ENCODE results near the gene COIL.
A peak's percentile ranks its signal among the peaks of the same experiment; 100 is the strongest.

COIL gene

GRCh38 chr17:56917559-56918296, 43.1 kb downstream of the COIL start:
- Histone ChIP-seq H3K4me1 (ENCODE audit: control insufficient read depth, insufficient read depth, low read length) (peaks cover 13% of the 10 kb centered on the region), H3K27me3 (ENCODE audit: control insufficient read depth, insufficient read depth, low read length) (peaks cover 29% of the 10 kb centered on the region), H3K27ac (ENCODE audit: low read depth, low read length) (no peak overlapping the region)

GRCh38 chr17:56914581-56915273, 46.1 kb downstream of the COIL start:
- peaks cover 19% of the 10 kb centered on the region for H3K4me1 ChIP-seq (ENCODE audit: control insufficient read depth, insufficient read depth, low read length)
- H3K9me3 ChIP-seq (ENCODE audit: control insufficient read depth, insufficient read depth, low read depth, low read length): no peaks in the 10 kb centered on the region
- H3K27me3 ChIP-seq (ENCODE audit: control insufficient read depth, insufficient read depth, low read length): peaks cover 38% of the 10 kb centered on the region
- H3K27ac ChIP-seq (ENCODE audit: low read depth, low read length): no peak overlapping the region
- H3K36me3 ChIP-seq (ENCODE audit: control insufficient read depth, insufficient read depth, low read length): peaks cover 4% of the 10 kb centered on the region; the same call in 1 of the 2 replicates
- H3K4me3 ChIP-seq (ENCODE audit: low read depth, low read length): peak overlapping the region; percentile 78
- peak overlapping the region; percentile 66 for H3K9ac ChIP-seq (ENCODE audit: low read length)

More at GRCh38 chr17:56917559-56918296, 43.1 kb downstream of the COIL start:
- H3K4me3 ChIP-seq (ENCODE audit: low read depth, low read length): no peak overlapping the region
- H3K9ac ChIP-seq (ENCODE audit: low read length): no peak overlapping the region
- H3K36me3 ChIP-seq (ENCODE audit: control insufficient read depth, insufficient read depth, low read length): no peaks in the 10 kb centered on the region
- H3K9me3 ChIP-seq (ENCODE audit: control insufficient read depth, insufficient read depth, low read depth, low read length): no peaks in the 10 kb centered on the region

DNA sequence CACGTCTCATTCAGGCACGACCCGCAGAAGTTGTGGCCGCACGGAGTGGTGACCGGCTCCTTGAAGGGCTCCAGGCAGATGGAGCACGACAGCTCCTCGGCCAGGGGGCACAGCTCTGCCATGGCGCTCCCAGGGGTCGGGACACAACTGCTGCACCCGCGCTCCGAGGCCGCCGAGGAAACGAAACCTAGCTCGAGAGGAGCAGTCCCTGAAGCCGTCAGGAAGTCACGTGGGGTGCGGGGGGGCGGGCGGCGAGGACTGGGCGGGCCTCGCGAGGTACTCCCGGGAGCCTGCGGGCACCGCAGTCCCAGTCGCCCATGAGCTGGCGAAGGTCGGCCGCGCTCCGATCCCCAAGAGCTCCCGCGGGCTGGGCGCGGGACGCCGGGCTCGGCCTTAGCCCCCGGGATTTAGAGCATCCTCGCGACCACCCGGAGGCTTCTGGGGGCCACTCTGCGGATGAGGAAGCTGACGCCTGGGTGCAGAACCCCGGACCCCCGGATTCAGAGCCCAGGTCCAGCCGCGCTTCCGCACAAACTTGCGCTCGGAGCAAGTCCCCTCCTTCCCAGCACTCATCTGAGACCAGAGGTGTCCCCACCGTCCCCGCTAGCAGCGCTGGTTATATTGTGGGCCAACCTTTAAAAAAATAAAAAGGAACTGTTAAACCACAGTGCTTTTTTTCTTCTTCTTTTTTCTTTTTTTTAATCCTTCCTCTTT, 46.8 kb downstream of the COIL start, which contains the start of gene TRIM25:
Gene TRIM25 (minus strand): TSS at position 183 of the 714 bp plus-strand sequence. CDS start 61 bp downstream, at position 122.
- Histone ChIP-seq H3K9ac (ENCODE audit: low read length) (peak within 1 kb of the TSS; percentile 66), H3K36me3 (ENCODE audit: control insufficient read depth, insufficient read depth, low read length) (peaks cover 4% of the 10 kb centered on the region; the same call in 1 of the 2 replicates), H3K4me3 (ENCODE audit: low read depth, low read length) (peak within 1 kb of the TSS; percentile 78), H3K27ac (ENCODE audit: low read depth, low read length) (no peak within 1 kb of the TSS; the same call in 1 of the 2 replicates), H3K27me3 (ENCODE audit: control insufficient read depth, insufficient read depth, low read length) (peaks cover 38% of the 10 kb centered on the region), H3K4me1 (ENCODE audit: control insufficient read depth, insufficient read depth, low read length) (peaks cover 19% of the 10 kb centered on the region), H3K9me3 (ENCODE audit: control insufficient read depth, insufficient read depth, low read depth, low read length) (no peaks in the 10 kb centered on the region)

DNA sequence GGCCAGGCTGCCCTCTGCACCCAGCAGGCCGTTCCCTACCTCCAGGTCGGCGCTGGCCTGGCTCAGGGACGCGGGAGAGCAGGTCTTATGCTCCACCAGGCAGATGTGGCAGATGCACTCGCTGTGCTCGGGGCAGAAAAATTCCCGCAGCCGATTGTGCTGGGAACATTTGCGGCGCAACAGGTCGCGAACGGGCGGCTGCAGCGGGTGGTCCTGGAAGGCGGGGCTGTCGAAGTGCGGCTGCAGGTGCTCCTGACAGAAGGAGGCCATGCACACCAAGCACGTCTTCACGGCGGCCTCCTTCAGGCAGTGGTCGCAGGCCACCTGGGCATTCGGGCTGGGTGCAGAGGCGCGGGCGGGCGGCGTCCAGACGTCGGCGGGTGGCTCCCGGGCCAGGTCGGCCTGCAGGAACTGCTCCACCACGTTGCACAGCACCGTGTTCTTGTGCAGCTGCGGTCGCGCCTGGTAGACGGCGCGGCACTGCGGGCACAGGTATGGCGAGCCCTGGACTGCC, 47.4 kb downstream of the COIL start:
- Histone ChIP-seq H3K36me3 (ENCODE audit: control insufficient read depth, insufficient read depth, low read length) (peaks cover 8% of the 10 kb centered on the region; the same call in 1 of the 2 replicates), H3K27ac (ENCODE audit: low read depth, low read length) (no peak overlapping the region), H3K4me1 (ENCODE audit: control insufficient read depth, insufficient read depth, low read length) (peaks cover 19% of the 10 kb centered on the region), H3K27me3 (ENCODE audit: control insufficient read depth, insufficient read depth, low read length) (peaks cover 38% of the 10 kb centered on the region), H3K9me3 (ENCODE audit: control insufficient read depth, insufficient read depth, low read depth, low read length) (no peaks in the 10 kb centered on the region), H3K4me3 (ENCODE audit: low read depth, low read length) (peak overlapping the region; percentile 78), H3K9ac (ENCODE audit: low read length) (peak overlapping the region; percentile 37)

DNA sequence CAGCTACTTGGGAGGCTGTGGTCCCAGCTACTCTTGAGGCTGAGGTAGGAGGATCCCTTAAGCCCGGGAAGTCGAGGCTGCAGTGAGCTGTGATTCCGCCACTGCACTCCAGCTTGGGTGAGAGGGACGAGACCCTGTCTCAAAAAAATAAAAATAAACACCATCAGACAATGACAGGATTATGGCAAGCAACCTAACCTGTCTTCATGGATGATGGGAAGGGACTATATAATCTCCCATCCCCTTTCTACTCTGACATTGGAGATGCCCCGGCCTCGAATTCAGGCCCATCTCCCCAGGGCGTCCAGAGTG, 47.9 kb downstream of the COIL start:
- H3K9ac ChIP-seq (ENCODE audit: low read length): peak overlapping the region; percentile 37

GRCh38 chr17:56912105-56912999, 48.5 kb downstream of the COIL start:
- Histone ChIP-seq H3K4me3 (ENCODE audit: low read depth, low read length) (peak overlapping the region; percentile 78), H3K4me1 (ENCODE audit: control insufficient read depth, insufficient read depth, low read length) (peaks cover 19% of the 10 kb centered on the region), H3K9ac (ENCODE audit: low read length) (no peak overlapping the region), H3K9me3 (ENCODE audit: control insufficient read depth, insufficient read depth, low read depth, low read length) (no peaks in the 10 kb centered on the region), H3K36me3 (ENCODE audit: control insufficient read depth, insufficient read depth, low read length) (peaks cover 17% of the 10 kb centered on the region), H3K27me3 (ENCODE audit: control insufficient read depth, insufficient read depth, low read length) (peaks cover 38% of the 10 kb centered on the region), H3K27ac (ENCODE audit: low read depth, low read length) (no peak overlapping the region)

More for the DNA sequence above, 47.9 kb downstream of the COIL start:
- H3K27ac ChIP-seq (ENCODE audit: low read depth, low read length): no peak overlapping the region
- peaks cover 38% of the 10 kb centered on the region for H3K27me3 ChIP-seq (ENCODE audit: control insufficient read depth, insufficient read depth, low read length)
- H3K4me1 ChIP-seq (ENCODE audit: control insufficient read depth, insufficient read depth, low read length): peaks cover 19% of the 10 kb centered on the region
- peaks cover 11% of the 10 kb centered on the region; the same call in 1 of the 2 replicates for H3K36me3 ChIP-seq (ENCODE audit: control insufficient read depth, insufficient read depth, low read length)
- peak overlapping the region; percentile 78 for H3K4me3 ChIP-seq (ENCODE audit: low read depth, low read length)
- no peaks in the 10 kb centered on the region for H3K9me3 ChIP-seq (ENCODE audit: control insufficient read depth, insufficient read depth, low read depth, low read length)

DNA sequence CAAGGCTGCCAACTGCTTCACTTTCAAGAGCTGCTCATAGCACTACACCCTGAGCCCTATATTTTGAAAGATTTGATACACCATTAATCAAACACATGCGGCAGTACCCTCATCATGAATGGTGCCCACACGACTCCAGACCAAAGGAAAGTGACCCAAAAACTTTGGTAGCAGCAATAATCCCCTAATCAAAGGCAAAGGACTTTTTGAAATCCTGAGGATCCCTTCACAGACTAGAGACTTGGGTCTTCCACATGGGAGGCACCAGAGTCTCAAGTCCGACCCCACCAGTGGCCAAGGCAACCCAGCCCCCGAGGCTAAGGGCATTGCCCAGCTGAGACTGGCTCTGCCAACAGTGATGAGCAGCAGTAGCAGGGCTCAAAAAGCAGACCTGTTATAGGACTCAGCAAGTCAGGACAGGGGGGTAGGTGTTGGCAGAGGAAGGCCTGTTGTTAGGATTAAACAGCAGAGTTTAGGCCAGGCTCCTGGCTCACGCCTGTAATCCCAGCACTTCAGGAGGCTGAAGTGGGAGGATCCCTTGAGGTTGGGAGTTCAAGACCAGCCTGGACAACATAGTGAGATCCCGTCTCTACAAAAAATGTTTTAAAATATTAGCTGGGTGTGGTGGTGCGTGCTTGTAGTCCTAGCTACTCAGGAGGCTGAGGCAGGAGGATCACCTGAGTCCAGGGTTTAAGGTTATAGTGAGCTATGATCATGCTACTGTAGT, 50.2 kb downstream of the COIL start:
- no peaks in the 10 kb centered on the region for H3K9me3 ChIP-seq (ENCODE audit: control insufficient read depth, insufficient read depth, low read depth, low read length)
- no peak overlapping the region for H3K4me3 ChIP-seq (ENCODE audit: low read depth, low read length)
- H3K36me3 ChIP-seq (ENCODE audit: control insufficient read depth, insufficient read depth, low read length): peaks cover 32% of the 10 kb centered on the region
- peaks cover 19% of the 10 kb centered on the region for H3K4me1 ChIP-seq (ENCODE audit: control insufficient read depth, insufficient read depth, low read length)
- peaks cover 34% of the 10 kb centered on the region for H3K27me3 ChIP-seq (ENCODE audit: control insufficient read depth, insufficient read depth, low read length)
- H3K9ac ChIP-seq (ENCODE audit: low read length): no peak overlapping the region
- no peak overlapping the region for H3K27ac ChIP-seq (ENCODE audit: low read depth, low read length)

- no peak overlapping the region for H3K27ac ChIP-seq (ENCODE audit: low read depth, low read length)
- H3K4me1 ChIP-seq (ENCODE audit: control insufficient read depth, insufficient read depth, low read length): peaks cover 16% of the 10 kb centered on the region
- peaks cover 27% of the 10 kb centered on the region for H3K27me3 ChIP-seq (ENCODE audit: control insufficient read depth, insufficient read depth, low read length)
- H3K9me3 ChIP-seq (ENCODE audit: control insufficient read depth, insufficient read depth, low read depth, low read length): no peaks in the 10 kb centered on the region
- peaks cover 34% of the 10 kb centered on the region for H3K36me3 ChIP-seq (ENCODE audit: control insufficient read depth, insufficient read depth, low read length)
- no peak overlapping the region for H3K4me3 ChIP-seq (ENCODE audit: low read depth, low read length)
- H3K9ac ChIP-seq (ENCODE audit: low read length): no peak overlapping the region
These were observed 50.9 kb downstream of the COIL start for GRCh38 chr17:56909742-56910508.

DNA sequence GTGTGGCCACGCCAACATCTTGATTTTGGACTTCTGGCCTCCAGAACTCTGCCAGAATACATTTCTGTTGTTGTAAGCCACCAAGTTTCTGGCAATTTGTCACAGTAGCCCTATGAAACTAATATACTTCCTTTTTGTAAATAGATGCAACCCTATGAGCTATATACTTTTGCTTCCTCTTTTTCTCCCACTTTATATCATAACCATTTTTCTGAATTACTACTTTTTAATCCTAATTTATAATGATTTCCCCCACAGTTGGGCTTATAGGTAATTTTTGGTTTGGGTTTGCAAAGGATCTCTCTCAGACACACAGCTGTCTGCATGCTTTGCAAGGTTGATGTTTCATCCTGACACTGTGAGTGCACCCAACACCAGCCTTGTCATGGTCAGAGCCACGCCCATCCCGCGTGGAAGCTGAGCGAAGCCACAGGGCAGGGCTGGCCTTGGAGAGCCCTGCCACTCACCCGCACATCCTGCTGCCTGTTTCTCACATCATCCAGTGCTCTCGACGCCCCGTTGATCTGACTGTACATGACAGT, 52.8 kb downstream of the COIL start:
- Histone ChIP-seq H3K4me1 (ENCODE audit: control insufficient read depth, insufficient read depth, low read length) (peaks cover 8% of the 10 kb centered on the region), H3K36me3 (ENCODE audit: control insufficient read depth, insufficient read depth, low read length) (peaks cover 51% of the 10 kb centered on the region), H3K27me3 (ENCODE audit: control insufficient read depth, insufficient read depth, low read length) (peaks cover 12% of the 10 kb centered on the region), H3K27ac (ENCODE audit: low read depth, low read length) (no peak overlapping the region), H3K4me3 (ENCODE audit: low read depth, low read length) (no peak overlapping the region), H3K9ac (ENCODE audit: low read length) (no peak overlapping the region), H3K9me3 (ENCODE audit: control insufficient read depth, insufficient read depth, low read depth, low read length) (0 out of 2 replicates have a peak, but pooled peaks cover 2% of the 10 kb centered on the region)
